GM19324 (cell line): ENCODE data around the gene PSMB7.

Experiments
- ATAC-seq: cut with Tn5 transposase; IDR thresholded peaks from one replicate; pipeline ENCODE4 v1.9.1; 2021; ENCODE audit warnings: mild to moderate bottlenecking, moderate library complexity; ENCODE audit not compliant: unreplicated experiment, low FRiP score

The PSMB7 gene

GRCh38 chr9:124359855-124360678, 55.2 kb downstream of the PSMB7 start:
- no peak for ATAC-seq

GRCh38 chr9:124359426-124359825, 55.8 kb downstream of the PSMB7 start:
- no peak for ATAC-seq

- no peak for ATAC-seq
Measured at GRCh38 chr9:124358631-124359030, 56.6 kb downstream of the PSMB7 start.

- ATAC-seq, result no peak
Measured at GRCh38 chr9:124357721-124358361, 57.4 kb downstream of the PSMB7 start.

- no peak for ATAC-seq
Measured at GRCh38 chr9:124356745-124357390, 58.4 kb downstream of the PSMB7 start.

- ATAC-seq, result no peak
Measured at GRCh38 chr9:124355941-124356744, 59.1 kb downstream of the PSMB7 start.

- ATAC-seq, result no peak
Measured at GRCh38 chr9:124355039-124355940, 60.0 kb downstream of the PSMB7 start.

GRCh38 chr9:124354346-124355038, 60.8 kb downstream of the PSMB7 start:
- no peak for ATAC-seq

- no peak for ATAC-seq
Measured at GRCh38 chr9:124353811-124354274, 61.4 kb downstream of the PSMB7 start.

- no peak for ATAC-seq
Measured at GRCh38 chr9:124353166-124353768, 62.0 kb downstream of the PSMB7 start.

GRCh38 chr9:124352616-124353015, 62.6 kb downstream of the PSMB7 start:
- ATAC-seq, result no peak

- no peak for ATAC-seq
Measured at GRCh38 chr9:124351672-124352468, 63.4 kb downstream of the PSMB7 start.

- no peak for ATAC-seq
Measured at GRCh38 chr9:124350494-124351263, 64.6 kb downstream of the PSMB7 start.

- no peak for ATAC-seq
Measured at GRCh38 chr9:124349675-124350493, 65.4 kb downstream of the PSMB7 start.

GRCh38 chr9:124349267-124349666, 66.0 kb downstream of the PSMB7 start:
- ATAC-seq, result no peak

- no peak for ATAC-seq
Measured at GRCh38 chr9:124348831-124349230, 66.4 kb downstream of the PSMB7 start.
